GM12872 (cell line): Measurements from ENCODE around the gene TBX3.
A peak's percentile ranks its signal among the peaks of the same experiment; 100 is the strongest.

Source experiments
- TF ChIP-seq, protein P1 (sequence below): IDR thresholded peaks from 3 replicates; pipeline ENCODE4 v1.5.1; 2011; ENCODE audit warnings: low read depth, mild to moderate bottlenecking, low read length, moderate library complexity; ENCODE audit not compliant: insufficient read depth

The TBX3 gene

DNA sequence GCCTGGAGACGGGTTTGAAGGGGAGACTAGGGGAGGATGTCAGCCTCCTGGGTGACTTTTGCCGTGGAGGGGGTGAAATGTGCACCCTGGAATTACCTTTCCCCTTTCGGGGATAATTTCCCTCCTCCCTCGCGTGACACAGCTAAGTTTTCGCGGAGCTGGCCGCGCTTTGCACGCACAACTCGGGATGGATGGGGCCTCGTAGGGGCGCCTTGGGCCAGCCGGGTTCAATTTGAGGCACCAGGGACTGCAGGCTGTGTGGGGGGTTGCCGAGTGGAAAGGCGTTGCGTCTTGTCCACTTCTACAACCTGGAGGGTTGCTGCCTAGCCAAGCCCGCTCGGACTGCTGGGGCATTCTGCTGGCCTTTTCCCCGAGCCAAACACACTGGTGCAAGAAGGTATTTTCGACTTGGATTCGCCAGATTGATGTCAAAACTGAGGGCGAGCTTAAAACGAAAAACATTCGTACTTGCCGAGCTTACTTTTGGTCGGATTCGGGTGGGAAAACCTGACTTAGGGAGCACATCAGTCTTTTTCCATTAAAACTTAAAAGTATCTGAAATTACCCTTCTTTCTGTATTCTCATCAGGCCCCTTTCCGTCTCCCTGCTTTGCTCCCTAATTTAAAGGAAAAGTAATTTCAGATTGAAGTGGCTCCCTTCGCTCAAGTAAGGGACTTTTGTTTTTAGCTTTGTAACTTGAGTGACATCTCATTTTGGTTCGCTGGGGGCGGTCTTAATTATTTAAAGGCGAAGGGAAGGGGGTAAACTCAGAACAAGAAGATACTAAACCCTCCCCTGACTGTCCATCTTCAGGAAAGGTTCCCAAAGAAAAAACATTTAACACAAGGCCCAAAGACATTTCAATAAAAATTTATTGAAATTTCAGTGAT, 14.3 kb downstream of the TBX3 start:
- TF ChIP-seq, protein P1, sequence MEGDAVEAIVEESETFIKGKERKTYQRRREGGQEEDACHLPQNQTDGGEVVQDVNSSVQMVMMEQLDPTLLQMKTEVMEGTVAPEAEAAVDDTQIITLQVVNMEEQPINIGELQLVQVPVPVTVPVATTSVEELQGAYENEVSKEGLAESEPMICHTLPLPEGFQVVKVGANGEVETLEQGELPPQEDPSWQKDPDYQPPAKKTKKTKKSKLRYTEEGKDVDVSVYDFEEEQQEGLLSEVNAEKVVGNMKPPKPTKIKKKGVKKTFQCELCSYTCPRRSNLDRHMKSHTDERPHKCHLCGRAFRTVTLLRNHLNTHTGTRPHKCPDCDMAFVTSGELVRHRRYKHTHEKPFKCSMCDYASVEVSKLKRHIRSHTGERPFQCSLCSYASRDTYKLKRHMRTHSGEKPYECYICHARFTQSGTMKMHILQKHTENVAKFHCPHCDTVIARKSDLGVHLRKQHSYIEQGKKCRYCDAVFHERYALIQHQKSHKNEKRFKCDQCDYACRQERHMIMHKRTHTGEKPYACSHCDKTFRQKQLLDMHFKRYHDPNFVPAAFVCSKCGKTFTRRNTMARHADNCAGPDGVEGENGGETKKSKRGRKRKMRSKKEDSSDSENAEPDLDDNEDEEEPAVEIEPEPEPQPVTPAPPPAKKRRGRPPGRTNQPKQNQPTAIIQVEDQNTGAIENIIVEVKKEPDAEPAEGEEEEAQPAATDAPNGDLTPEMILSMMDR = no peak

DNA sequence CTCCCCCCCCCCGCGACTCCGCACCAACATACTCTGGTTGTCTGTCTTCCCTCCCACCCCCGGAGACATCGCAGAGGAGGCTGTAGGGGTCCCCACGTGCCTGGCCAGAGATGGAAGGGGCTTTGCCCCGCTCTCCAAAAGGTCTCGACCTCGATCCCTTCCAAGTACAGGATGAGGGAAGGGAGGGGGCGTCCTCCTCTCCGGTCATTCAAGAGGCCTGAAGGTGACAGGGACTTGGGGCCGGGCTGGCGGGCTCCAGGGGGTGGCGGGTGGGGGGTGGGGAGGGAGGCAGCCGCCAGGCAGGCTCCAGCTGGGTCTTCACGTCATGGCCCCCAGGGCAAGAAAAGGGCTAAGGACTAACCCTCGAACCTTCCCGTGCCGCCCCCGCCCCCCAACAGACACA, 15.1 kb downstream of the TBX3 start:
- TF ChIP-seq, protein P1 = no peak

DNA sequence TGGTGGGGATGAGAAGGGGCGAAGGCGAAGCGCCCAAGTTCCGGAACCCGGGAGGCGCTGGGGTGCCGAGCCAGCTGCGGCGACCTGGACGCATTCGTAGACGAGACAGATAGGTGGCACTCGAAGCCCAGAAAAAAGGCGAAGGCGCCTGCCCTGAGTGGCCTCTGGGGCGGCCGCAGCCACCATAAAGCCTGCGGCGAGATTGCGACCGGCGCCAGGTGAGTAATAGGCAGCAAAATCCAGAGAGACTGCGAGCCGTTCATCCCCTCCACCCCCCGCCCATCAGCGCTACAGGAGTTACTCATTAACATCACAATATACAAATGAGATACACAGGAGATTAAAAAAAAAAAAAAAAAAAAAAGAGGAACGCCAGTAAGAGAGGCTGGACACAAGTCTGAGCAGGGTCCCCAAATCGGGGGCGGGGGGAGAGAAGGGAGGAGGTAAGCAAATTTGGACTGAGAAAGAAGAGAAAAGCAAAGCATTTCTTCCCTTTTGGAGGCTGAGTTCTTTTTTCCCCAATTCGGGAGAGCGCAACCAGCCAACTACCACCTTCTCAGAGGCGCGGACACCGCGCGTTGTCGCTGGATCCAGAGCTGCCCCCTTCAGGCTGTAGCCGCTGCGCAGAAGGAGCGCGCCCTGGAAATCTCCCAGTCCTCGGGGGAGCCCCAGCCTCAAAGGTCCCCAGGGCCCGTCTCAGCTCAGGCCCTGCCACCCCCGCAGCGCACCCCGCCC, 15.7 kb downstream of the TBX3 start:
- TF ChIP-seq, protein P1 = peak; percentile 18; the same call in 1 of the 3 replicates

DNA sequence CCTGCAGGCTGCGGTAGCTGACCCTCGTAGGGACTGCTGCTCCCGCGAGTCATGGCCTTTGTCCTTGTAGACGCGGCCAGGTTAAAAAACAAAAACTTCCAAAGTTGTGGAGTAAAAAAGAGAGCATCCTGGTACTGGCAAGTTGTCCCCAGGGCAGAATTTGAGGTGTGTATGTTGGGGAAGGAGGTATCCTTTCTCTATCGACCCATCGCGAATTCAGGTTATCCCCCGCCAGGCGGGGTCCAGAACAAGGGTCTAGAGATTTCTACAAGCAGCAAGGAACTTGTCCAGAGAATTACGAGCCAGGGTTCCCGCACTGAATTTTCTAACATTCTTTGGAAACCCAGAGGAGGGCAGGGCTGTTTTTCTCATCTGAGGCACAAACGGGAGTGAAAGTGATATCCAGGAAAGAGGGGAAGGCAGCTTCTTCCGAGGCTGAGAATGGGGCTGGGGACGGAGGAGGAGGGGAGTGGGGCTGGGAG, 16.3 kb downstream of the TBX3 start:
- TF ChIP-seq, protein P1 = no peak

DNA sequence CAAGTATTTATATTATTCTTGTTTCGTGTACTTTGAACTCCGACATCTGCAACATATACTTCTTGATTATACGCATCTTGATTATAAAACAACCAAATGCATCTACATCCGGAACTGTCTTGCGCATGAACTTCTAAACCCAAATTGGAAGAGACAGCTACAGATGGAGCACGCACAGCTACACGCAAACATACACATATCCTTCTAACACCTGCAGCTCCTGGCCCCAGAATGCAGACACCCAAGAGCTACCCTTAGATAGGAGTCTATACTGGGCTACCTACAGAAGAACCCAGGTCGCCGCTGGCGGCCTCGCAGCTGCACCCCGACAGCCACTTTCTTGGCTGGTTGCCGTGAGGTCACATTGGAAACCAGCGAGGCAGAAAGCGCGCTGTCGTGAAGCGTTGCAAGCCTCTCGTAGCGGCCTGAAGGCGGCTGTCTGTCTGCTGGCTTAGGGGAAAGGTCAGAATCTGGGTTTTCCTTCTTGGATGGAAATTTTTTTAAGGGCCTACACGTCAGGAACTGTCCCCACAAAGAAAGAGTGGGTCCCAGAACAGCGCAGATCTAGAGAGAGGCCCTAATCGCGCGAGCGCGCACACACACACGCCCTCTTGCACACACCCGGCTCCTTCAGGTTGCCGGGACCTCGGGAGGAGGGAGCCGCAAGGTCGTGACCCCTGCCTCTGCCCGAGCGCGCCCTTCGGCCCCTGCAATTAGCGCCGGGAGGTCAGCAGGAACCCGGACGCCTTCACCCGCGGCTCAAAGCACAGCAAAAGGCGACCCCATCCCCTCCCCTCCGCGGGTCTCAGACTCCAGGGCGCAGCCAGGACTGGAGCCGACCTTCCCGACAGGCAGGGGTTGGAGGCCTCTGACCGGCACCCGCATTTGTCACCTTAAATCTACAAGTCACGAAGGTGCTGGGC, 17.0 kb downstream of the TBX3 start:
- TF ChIP-seq, protein P1 = no peak

DNA sequence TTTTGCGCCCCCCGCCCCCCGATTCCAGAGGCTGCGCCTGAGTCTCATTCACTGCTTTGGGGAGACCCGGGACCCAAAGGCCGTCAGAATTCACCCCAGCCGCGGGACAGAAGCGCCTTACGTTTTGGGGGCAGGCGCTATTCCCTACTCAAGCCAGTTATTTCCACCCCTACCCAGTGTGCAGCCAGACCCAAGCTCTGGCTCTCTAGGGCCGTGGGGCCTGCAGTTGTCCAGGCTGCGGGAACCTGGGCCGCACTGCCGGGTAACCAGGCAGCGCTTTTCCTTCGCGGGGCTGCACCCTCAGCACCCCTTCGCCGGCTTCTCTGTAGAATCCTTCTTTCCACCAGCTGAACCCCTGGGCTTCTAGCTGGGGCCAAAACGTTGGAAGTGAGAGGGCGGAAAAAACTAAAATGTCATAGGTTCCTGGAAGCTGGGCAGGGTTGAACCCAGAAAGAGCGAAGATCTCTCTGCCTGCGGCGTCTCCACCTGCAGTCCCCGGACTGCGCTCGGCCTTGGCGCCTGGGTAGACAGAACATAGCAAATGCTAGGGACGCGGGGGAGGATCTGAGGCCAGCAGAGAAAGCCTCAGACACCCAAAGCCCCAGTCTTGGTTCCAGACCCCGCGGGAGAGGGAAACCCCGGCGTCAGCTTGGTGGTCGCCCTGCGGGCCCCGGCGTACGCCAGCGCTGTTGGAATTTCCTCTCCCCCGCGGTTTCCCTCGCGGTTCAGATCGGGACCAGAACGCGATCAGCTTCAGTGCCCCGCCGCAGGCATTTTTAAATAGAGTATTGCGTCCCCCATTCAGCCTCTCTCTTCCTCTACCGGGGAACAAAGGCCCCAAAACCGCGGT, 18.3 kb downstream of the TBX3 start:
- TF ChIP-seq, protein P1 = no peak
